Activated CD8-positive, alpha-beta T cell treated with anti-CD3 and anti-CD28 coated beads, Interleukin-2, amount 10 ng/mL, durations not matched to agents 7 days and 5 days (primary cell): ENCODE measurements around the gene PCDH7. TPM values are rescaled to one million over a fixed set of nuclear protein-coding genes. Genes with fewer than 3 reads are reported as not detected.

Source experiments
- ATAC-seq: fragments of 150-1000 bp; cut with Tn5 transposase; one replicate; pipeline ENCODE4 v1.10.0; 2021; ENCODE audit warnings: moderate library complexity
- CTCF ChIA-PET: fragments of 350-600 bp; sonication (Branson Sonifier 250); formaldehyde crosslinking; loops from one replicate; lab custom pipeline; 2021; ENCODE audit warnings: antibody characterized with exemption; lab: Charles Lee
- POLR2A ChIA-PET: fragments of 350-600 bp; sonication (Branson Sonifier 250); formaldehyde crosslinking; loops from one replicate; lab custom pipeline; 2021; ENCODE audit warnings: antibody characterized with exemption; lab: Charles Lee
- DNase-seq: peaks from one replicate; pipeline ENCODE4 v3.0.0-alpha.2; 2020
- H3K27ac Mint-ChIP-seq: one replicate; pipeline ENCODE4 v1.8.0; 2021; ENCODE audit warnings: mild to moderate bottlenecking, mixed read lengths
- H3K27me3 Mint-ChIP-seq: one replicate; pipeline ENCODE4 v1.8.0; 2021; ENCODE audit warnings: low read depth, mixed read lengths
- H3K36me3 Mint-ChIP-seq: one replicate; pipeline ENCODE4 v1.8.0; 2021; ENCODE audit warnings: low read depth, mixed read lengths
- H3K4me1 Mint-ChIP-seq: one replicate; pipeline ENCODE4 v1.8.0; 2021; ENCODE audit warnings: low read depth, mixed read lengths
- H3K4me3 Mint-ChIP-seq: one replicate; pipeline ENCODE4 v1.8.0; 2021; ENCODE audit warnings: mild to moderate bottlenecking, mixed read lengths
- H3K9me3 Mint-ChIP-seq: one replicate; pipeline ENCODE4 v1.8.0; 2022; ENCODE audit warnings: mixed read lengths; ENCODE audit not compliant: insufficient read depth
- total RNA-seq, 2 experiments: library from RNA; stranded (reverse); gene quantifications; one replicate each; pipeline ENCODE4 v1.2.3, GENCODE V29; 2021

PCDH7 gene, protein sequence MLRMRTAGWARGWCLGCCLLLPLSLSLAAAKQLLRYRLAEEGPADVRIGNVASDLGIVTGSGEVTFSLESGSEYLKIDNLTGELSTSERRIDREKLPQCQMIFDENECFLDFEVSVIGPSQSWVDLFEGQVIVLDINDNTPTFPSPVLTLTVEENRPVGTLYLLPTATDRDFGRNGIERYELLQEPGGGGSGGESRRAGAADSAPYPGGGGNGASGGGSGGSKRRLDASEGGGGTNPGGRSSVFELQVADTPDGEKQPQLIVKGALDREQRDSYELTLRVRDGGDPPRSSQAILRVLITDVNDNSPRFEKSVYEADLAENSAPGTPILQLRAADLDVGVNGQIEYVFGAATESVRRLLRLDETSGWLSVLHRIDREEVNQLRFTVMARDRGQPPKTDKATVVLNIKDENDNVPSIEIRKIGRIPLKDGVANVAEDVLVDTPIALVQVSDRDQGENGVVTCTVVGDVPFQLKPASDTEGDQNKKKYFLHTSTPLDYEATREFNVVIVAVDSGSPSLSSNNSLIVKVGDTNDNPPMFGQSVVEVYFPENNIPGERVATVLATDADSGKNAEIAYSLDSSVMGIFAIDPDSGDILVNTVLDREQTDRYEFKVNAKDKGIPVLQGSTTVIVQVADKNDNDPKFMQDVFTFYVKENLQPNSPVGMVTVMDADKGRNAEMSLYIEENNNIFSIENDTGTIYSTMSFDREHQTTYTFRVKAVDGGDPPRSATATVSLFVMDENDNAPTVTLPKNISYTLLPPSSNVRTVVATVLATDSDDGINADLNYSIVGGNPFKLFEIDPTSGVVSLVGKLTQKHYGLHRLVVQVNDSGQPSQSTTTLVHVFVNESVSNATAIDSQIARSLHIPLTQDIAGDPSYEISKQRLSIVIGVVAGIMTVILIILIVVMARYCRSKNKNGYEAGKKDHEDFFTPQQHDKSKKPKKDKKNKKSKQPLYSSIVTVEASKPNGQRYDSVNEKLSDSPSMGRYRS (N-terminal part only)
- not detected for total RNA-seq

GRCh38 chr4:30720021-30720660 is at the start of gene PCDH7:
Gene PCDH7, plus strand, starts transcription at chr4:30720369. Its CDS starts 1,054 bp downstream, at chr4:30721423.
- ATAC-seq = no peak
- H3K27me3 Mint-ChIP-seq = peaks cover 51% of the 10 kb centered on the region
- ChIA-PET CTCF (no interaction called here), POLR2A (no interaction called here)
- peak within 1 kb of the TSS; percentile 87 for H3K27ac Mint-ChIP-seq
- H3K4me1 Mint-ChIP-seq = peaks cover 36% of the 10 kb centered on the region
- H3K9me3 Mint-ChIP-seq = no peaks in the 10 kb centered on the region
- peak within 1 kb of the TSS; percentile 69 for H3K4me3 Mint-ChIP-seq
- peaks cover 15% of the 10 kb centered on the region for H3K36me3 Mint-ChIP-seq
- DNase-seq = no peak

DNA sequence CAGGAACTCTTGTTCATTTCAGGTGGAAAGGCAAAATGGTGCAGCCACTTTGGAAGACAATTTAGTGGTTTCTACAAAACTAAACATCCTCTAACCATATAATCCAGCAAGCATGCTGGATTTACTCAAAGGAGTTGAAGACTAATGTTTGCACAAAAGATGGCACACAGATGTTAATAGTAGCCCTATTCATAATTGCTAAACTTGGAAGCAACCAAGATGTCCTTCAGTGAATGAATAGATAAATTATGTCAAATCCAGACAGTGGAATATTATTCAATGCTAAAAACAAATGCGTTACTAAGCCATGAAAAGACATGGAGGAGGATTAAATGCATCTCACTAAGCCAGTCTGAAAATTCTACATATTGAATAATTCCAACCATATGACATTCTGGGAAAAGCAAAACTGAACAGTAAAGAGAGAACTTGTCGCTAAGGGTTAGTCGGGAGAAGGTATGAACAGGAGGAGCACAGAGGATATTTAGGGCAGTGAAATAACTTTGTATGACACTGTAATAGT is 48.2 kb upstream of the PCDH7 start:
- H3K9me3 Mint-ChIP-seq = no peaks in the 10 kb centered on the region
- DNase-seq (no peak), ATAC-seq (no peak)
- H3K27ac Mint-ChIP-seq = no peak overlapping the region
- no peaks in the 10 kb centered on the region for H3K27me3 Mint-ChIP-seq
- POLR2A ChIA-PET = no interaction called here
- no peak overlapping the region for H3K4me3 Mint-ChIP-seq
- H3K36me3 Mint-ChIP-seq = no peaks in the 10 kb centered on the region
- CTCF ChIA-PET = no interaction called here
- H3K4me1 Mint-ChIP-seq = no peaks in the 10 kb centered on the region

- ATAC-seq = no peak
- ChIA-PET CTCF (no interaction called here), POLR2A (no interaction called here)
These were observed 24.0 kb upstream of the PCDH7 start for GRCh38 chr4:30696191-30696590.

GRCh38 chr4:30714408-30715031 is 5.6 kb upstream of the PCDH7 start:
- Mint-ChIP-seq H3K36me3 (peaks cover 8% of the 10 kb centered on the region), H3K4me1 (peaks cover 27% of the 10 kb centered on the region), H3K4me3 (no peak overlapping the region), H3K9me3 (peaks cover 6% of the 10 kb centered on the region), H3K27ac (no peak overlapping the region), H3K27me3 (peaks cover 23% of the 10 kb centered on the region)
- CTCF ChIA-PET = interaction anchor here (1.5 kb wide), 1 partner anchor 7 kb away, joined by 3 read pairs; no protein-coding TSS in a partner anchor
- no peak for DNase-seq
- no peak for ATAC-seq
- POLR2A ChIA-PET = no interaction called here

More at GRCh38 chr4:30696191-30696590, 24.0 kb upstream of the PCDH7 start:
- Mint-ChIP-seq H3K27me3 (no peaks in the 10 kb centered on the region), H3K4me3 (no peak overlapping the region), H3K9me3 (peaks cover 3% of the 10 kb centered on the region), H3K36me3 (no peaks in the 10 kb centered on the region), H3K4me1 (no peaks in the 10 kb centered on the region), H3K27ac (no peak overlapping the region)
- no peak for DNase-seq

GRCh38 chr4:30716158-30716557 is 4.0 kb upstream of the PCDH7 start:
- CTCF ChIA-PET = no interaction called here
- Mint-ChIP-seq H3K4me3 (peak overlapping the region; percentile 61), H3K27ac (no peak overlapping the region)

DNA sequence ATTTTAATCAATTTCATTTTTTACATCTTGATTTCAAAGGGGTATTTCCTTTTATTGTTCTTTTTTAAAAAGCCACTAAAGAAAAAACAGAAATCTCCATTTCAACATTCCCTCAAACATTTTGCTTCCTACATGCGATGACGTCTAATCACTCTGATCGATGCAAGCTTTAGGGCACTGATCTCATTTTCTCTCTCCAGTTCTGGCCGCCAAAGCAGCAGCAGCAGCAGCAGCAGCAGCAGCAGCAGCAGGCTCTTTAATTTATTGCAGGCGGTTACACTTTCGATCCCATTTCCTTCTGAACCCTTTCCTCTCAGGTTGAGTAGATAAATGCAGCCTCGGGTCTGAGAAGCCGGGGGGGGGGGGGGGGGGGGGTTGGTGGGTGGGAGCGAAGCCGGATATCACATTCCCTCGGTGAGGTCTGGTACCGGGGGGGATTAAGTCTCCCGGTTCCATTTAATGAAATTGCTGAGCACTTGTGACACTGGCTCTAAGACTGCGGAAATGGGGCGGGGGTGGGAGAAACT is 3.4 kb upstream of the PCDH7 start:
- Mint-ChIP-seq H3K4me1 (peaks cover 36% of the 10 kb centered on the region), H3K36me3 (peaks cover 15% of the 10 kb centered on the region), H3K9me3 (no peaks in the 10 kb centered on the region), H3K27ac (no peak overlapping the region), H3K27me3 (peaks cover 40% of the 10 kb centered on the region), H3K4me3 (peak overlapping the region; percentile 61)
- ChIA-PET POLR2A (no interaction called here), CTCF (no interaction called here)
- ATAC-seq (no peak), DNase-seq (no peak)

More at GRCh38 chr4:30716158-30716557, 4.0 kb upstream of the PCDH7 start:
- POLR2A ChIA-PET = no interaction called here
- peaks cover 15% of the 10 kb centered on the region for H3K36me3 Mint-ChIP-seq
- H3K9me3 Mint-ChIP-seq = no peaks in the 10 kb centered on the region
- no peak for ATAC-seq
- peaks cover 36% of the 10 kb centered on the region for H3K4me1 Mint-ChIP-seq
- H3K27me3 Mint-ChIP-seq = peaks cover 37% of the 10 kb centered on the region
- no peak for DNase-seq

GRCh38 chr4:30717208-30718020 is 2.8 kb upstream of the PCDH7 start:
- Mint-ChIP-seq H3K27me3 (peaks cover 40% of the 10 kb centered on the region), H3K36me3 (peaks cover 15% of the 10 kb centered on the region), H3K27ac (peak overlapping the region; percentile 74), H3K4me3 (peak overlapping the region; percentile 61), H3K9me3 (no peaks in the 10 kb centered on the region), H3K4me1 (peaks cover 36% of the 10 kb centered on the region)
- CTCF ChIA-PET = no interaction called here
- peak; percentile 40 for DNase-seq
- POLR2A ChIA-PET = no interaction called here
- ATAC-seq = peak; percentile 70

DNA sequence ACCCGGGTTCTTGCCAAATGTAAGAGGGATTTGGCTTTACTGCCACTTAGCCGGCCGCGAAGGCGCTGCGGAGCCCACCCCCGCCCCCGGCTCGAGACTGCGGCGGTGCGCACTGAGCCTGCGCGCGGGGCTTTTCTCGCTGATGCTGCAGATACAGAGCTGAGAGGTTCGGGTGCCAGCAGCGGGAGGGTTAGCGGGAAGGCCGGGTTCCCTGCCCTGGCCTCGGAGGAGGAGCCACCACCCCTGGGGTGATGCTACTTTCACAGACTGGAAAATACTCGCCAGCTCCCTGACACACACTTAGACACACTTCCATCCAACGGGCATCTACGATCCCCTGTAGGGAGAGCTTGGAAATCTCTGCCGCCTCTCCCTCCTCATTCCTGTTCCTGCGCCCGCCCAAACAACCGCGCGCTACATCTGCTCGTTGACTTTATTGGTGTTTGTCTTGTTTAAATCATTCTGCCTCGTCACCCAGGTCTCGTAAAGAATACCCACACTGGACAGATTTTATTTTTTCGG is 2.1 kb upstream of the PCDH7 start:
- Mint-ChIP-seq H3K4me3 (no peak overlapping the region), H3K9me3 (no peaks in the 10 kb centered on the region), H3K27me3 (peaks cover 44% of the 10 kb centered on the region), H3K4me1 (peaks cover 36% of the 10 kb centered on the region), H3K27ac (no peak overlapping the region), H3K36me3 (peaks cover 15% of the 10 kb centered on the region)
- no peak for DNase-seq
- POLR2A ChIA-PET = no interaction called here
- no peak for ATAC-seq
- CTCF ChIA-PET = no interaction called here

DNA sequence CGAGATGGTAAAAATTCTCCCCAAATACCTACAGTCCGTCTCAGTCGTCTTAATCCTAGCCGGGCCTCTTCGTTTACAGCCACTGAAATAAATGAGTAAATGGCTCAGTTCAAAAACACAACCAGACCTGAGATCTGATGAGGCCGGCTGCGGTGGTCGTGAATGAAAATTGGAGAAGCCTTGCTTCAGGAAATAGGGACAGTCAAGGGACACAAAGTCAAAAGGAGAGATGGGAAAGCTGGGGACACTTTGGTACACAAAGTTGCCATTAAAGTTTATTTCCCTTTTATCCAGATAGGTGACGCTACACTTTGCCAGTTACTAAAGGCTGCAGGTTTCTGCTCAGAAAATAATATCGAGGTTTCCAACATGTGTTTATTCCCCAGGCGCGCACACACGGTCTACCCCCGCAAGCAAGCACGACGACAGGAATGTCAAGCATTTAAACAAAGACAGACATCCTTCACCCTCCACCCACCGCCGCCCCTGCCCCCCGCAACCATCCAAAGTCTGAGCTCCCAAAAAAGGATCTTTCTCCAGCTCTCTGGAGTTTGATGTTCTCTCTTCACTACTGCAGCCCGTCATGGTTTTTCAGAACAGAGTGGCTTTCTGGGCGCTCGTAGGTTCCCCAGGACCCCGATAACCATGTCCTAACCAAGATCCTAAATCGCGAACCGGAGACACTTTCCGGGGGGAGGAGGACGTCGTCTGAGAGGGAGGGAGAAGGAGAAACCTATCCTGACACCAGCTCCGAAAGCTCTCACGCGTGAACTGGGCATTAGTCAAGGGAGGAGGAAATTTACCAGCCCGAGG is 1.3 kb upstream of the PCDH7 start:
- Mint-ChIP-seq H3K36me3 (peaks cover 15% of the 10 kb centered on the region), H3K9me3 (no peaks in the 10 kb centered on the region), H3K4me3 (peak overlapping the region; percentile 38), H3K27ac (peak overlapping the region; percentile 64), H3K4me1 (peaks cover 36% of the 10 kb centered on the region), H3K27me3 (peaks cover 51% of the 10 kb centered on the region)
- ChIA-PET POLR2A (no interaction called here), CTCF (no interaction called here)
- DNase-seq (no peak), ATAC-seq (no peak)
